A549 (cell line): ENCODE data around the gene TIMP3.

Source experiments
- BHLHE40 ChIP-seq: IDR thresholded peaks from 2 replicates; pipeline ENCODE4 v1.6.1; 2012; ENCODE audit warnings: low read depth, low read length, inconsistent platforms
- CHD4 ChIP-seq: fragments of 200-600 bp; sonication (generic); IDR thresholded peaks from 2 replicates; pipeline ENCODE4 v1.6.1; 2016; ENCODE audit warnings: antibody characterized with exemption, mild to moderate bottlenecking, borderline replicate concordance
- CTCF ChIP-seq: fragments of >200 bp; sonication (Bioruptor Twin); formaldehyde crosslinking; IDR thresholded peaks from 3 replicates; pipeline ENCODE4 v1.5.1; 2016
- EHF ChIP-seq: fragments of 250-450 bp; sonication (Bioruptor Pico); IDR thresholded peaks from 2 replicates; pipeline ENCODE4 v1.5.0; 2020; ENCODE audit warnings: mild to moderate bottlenecking
- ESRRA ChIP-seq: fragments of 150-350 bp; IDR thresholded peaks from 2 replicates; pipeline ENCODE4 v1.6.1; 2014; ENCODE audit warnings: mild to moderate bottlenecking, low read length, borderline replicate concordance
- MAFK ChIP-seq: fragments of 450-650 bp; IDR thresholded peaks from 2 replicates; pipeline ENCODE4 v1.6.1; 2014; ENCODE audit not compliant: partially characterized antibody
- MAX ChIP-seq: IDR thresholded peaks from 2 replicates; pipeline ENCODE4 v1.6.1; 2012
- NPAS2 ChIP-seq: fragments of 250-450 bp; sonication (Bioruptor Pico); IDR thresholded peaks from 2 replicates; pipeline ENCODE4 v1.8.0; 2022; ENCODE audit warnings: mild to moderate bottlenecking, moderate library complexity, borderline replicate concordance
- PHF8 ChIP-seq: fragments of 200-600 bp; sonication (generic); IDR thresholded peaks from 2 replicates; pipeline ENCODE4 v1.6.1; 2016; ENCODE audit warnings: low read depth, mild to moderate bottlenecking, antibody characterized with exemption, moderate library complexity, borderline replicate concordance
- POLR2A ChIP-seq: IDR thresholded peaks from 2 replicates; pipeline ENCODE4 v1.6.1; 2012; ENCODE audit warnings: mild to moderate bottlenecking, low read length
- REST ChIP-seq: fragments of 200-600 bp; sonication (generic); IDR thresholded peaks from 2 replicates; pipeline ENCODE4 v1.6.1; 2016; ENCODE audit warnings: antibody characterized with exemption, mild to moderate bottlenecking, moderate library complexity
- SMC3 ChIP-seq: fragments of >200 bp; sonication (Bioruptor Twin); formaldehyde crosslinking; IDR thresholded peaks from 3 replicates; pipeline ENCODE4 v1.6.1; 2018; ENCODE audit warnings: inconsistent platforms
- USF2 ChIP-seq: fragments of 450-650 bp; IDR thresholded peaks from 2 replicates; pipeline ENCODE4 v1.6.1; 2014; ENCODE audit warnings: antibody characterized with exemption

GRCh38 chr22:32841175-32841574 lies 39.7 kb downstream of the TIMP3 start:
- TF ChIP-seq CTCF = no peak
- no peak for TF ChIP-seq MAFK
- TF ChIP-seq MAX = no peak
- no peak for TF ChIP-seq PHF8
- TF ChIP-seq EHF (CRISPR knock-in tag) = no peak
- TF ChIP-seq CHD4 = no peak
- TF ChIP-seq NPAS2 (CRISPR knock-in tag) = no peak
- no peak for TF ChIP-seq POLR2A
- no peak for TF ChIP-seq SMC3
- no peak for TF ChIP-seq ESRRA
- TF ChIP-seq REST = no peak
- no peak for TF ChIP-seq USF2
- no peak for TF ChIP-seq BHLHE40
